Neutrophil (primary cell): ENCODE data around the gene MPHOSPH10.

Experiments used
- H3K27ac ChIP-seq: fragments of 200-600 bp; sonication (generic); 2 replicates; pipeline ENCODE4 v1.5.1; 2016; ENCODE audit warnings: mild to moderate bottlenecking, moderate library complexity
- H3K27me3 ChIP-seq: fragments of 200-600 bp; sonication (generic); 2 replicates; pipeline ENCODE4 v1.6.0; 2016; ENCODE audit warnings: mild to moderate bottlenecking
- H3K36me3 ChIP-seq: fragments of 200-600 bp; sonication (generic); 2 replicates; pipeline ENCODE4 v1.5.1; 2017
- H3K4me1 ChIP-seq, 2 experiments: fragments of 200-600 bp in 1 of 2; sonication (generic) in 1 of 2; 1 replicate in 1 of 2; 2 replicates in 1 of 2; pipeline versions ENCODE4 v1.5.1 to v1.6.1; 2013 to 2016; ENCODE audit warnings: low read depth in 1 of 2, low read length in 1 of 2, mild to moderate bottlenecking in 1 of 2, moderate library complexity in 1 of 2; ENCODE audit not compliant: control insufficient read depth in 1 of 2, insufficient read depth in 1 of 2
- H3K4me3 ChIP-seq, 2 experiments: fragments of 200-600 bp in 1 of 2; sonication (generic) in 1 of 2; 1 replicate in 1 of 2; 2 replicates in 1 of 2; pipeline ENCODE4 v1.5.1; 2013 to 2016; ENCODE audit warnings: low read depth in 1 of 2, low read length in 1 of 2, mild to moderate bottlenecking in 1 of 2, moderate library complexity in 1 of 2
- H3K9me3 ChIP-seq: fragments of 200-600 bp; sonication (generic); 2 replicates; pipeline ENCODE4 v1.5.1; 2016
- TF ChIP-seq, protein P1 (sequence below): fragments of 200-600 bp; sonication (generic); IDR thresholded peaks from 2 replicates; pipeline ENCODE4 v1.5.1; 2016; ENCODE audit warnings: antibody characterized with exemption

MPHOSPH10 gene

DNA sequence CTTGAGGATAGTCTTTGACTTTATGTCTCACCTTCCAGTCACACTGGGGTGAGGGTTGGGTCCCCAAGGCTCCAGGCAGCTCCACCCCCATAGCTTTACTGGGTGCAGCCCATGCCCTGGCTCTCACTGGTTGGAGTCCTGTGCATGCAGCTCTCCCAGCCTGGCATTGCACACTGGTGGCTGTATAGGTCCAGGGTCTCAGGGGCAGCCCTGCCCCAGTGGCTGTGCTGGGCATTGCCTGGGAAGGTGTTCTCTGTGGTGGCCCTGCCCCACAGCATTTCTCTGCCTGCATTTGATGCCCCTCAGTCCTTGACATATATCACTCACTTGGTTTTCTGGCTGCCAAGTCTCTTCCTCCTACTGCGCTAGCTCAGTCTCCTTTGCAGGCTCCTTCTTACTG is 21.2 kb downstream of the MPHOSPH10 start:
- no peaks in the 10 kb centered on the region for H3K4me1 ChIP-seq
- TF ChIP-seq, protein P1, sequence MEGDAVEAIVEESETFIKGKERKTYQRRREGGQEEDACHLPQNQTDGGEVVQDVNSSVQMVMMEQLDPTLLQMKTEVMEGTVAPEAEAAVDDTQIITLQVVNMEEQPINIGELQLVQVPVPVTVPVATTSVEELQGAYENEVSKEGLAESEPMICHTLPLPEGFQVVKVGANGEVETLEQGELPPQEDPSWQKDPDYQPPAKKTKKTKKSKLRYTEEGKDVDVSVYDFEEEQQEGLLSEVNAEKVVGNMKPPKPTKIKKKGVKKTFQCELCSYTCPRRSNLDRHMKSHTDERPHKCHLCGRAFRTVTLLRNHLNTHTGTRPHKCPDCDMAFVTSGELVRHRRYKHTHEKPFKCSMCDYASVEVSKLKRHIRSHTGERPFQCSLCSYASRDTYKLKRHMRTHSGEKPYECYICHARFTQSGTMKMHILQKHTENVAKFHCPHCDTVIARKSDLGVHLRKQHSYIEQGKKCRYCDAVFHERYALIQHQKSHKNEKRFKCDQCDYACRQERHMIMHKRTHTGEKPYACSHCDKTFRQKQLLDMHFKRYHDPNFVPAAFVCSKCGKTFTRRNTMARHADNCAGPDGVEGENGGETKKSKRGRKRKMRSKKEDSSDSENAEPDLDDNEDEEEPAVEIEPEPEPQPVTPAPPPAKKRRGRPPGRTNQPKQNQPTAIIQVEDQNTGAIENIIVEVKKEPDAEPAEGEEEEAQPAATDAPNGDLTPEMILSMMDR, result no peak

GRCh38 chr2:71153585-71154224 is 23.3 kb downstream of the MPHOSPH10 start:
- Histone ChIP-seq H3K4me3 (no peak overlapping the region), H3K27ac (no peak overlapping the region), H3K9me3 (no peaks in the 10 kb centered on the region), H3K27me3 (peaks cover 8% of the 10 kb centered on the region), H3K36me3 (peaks cover 23% of the 10 kb centered on the region), H3K4me1 (peaks cover 0 to 4% of the 10 kb centered on the region in 2 experiments)
- TF ChIP-seq, protein P1, result no peak

More for the DNA sequence above, 21.2 kb downstream of the MPHOSPH10 start:
- Histone ChIP-seq H3K27ac (no peak overlapping the region), H3K9me3 (no peaks in the 10 kb centered on the region), H3K4me3 (no peak overlapping the region), H3K36me3 (peaks cover 44% of the 10 kb centered on the region), H3K27me3 (peaks cover 4% of the 10 kb centered on the region)

DNA sequence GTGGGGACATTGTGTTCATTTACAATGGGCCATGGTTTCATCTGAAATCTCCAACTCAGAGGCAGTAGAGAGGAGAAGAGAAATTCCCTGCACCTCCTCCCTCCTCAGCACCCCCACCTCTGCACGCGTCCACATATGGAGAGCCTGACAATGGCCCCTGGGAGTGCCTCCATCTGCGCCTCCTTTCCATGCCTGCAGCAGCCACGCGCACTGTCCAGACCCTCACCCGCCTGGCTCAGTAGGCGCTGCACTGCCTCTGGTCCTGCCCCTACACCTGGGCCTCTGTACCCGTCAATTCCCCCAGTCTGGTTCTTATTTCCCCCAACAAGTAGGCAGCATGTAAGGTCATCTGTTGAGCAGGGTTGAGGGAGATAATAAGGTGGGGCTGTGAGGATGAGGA is 23.8 kb downstream of the MPHOSPH10 start:
- no peak overlapping the region for H3K4me3 ChIP-seq
- TF ChIP-seq, protein P1, result no peak
- H3K27ac ChIP-seq, result no peak overlapping the region
- peaks cover 17% of the 10 kb centered on the region for H3K36me3 ChIP-seq
- H3K4me1 ChIP-seq, result peaks cover 0 to 4% of the 10 kb centered on the region in 2 experiments
- H3K27me3 ChIP-seq, result peaks cover 8% of the 10 kb centered on the region
- no peaks in the 10 kb centered on the region for H3K9me3 ChIP-seq

- H3K4me1 ChIP-seq, result peaks cover 0 to 4% of the 10 kb centered on the region in 2 experiments
- peaks cover 12% of the 10 kb centered on the region for H3K36me3 ChIP-seq
- no peak overlapping the region for H3K27ac ChIP-seq
- TF ChIP-seq, protein P1, result no peak
- H3K9me3 ChIP-seq, result no peaks in the 10 kb centered on the region
- H3K27me3 ChIP-seq, result peaks cover 8% of the 10 kb centered on the region
- H3K4me3 ChIP-seq, result no peak overlapping the region
These were observed 24.4 kb downstream of the MPHOSPH10 start for GRCh38 chr2:71154798-71155197.

GRCh38 chr2:71155846-71156245 is 25.4 kb downstream of the MPHOSPH10 start:
- Histone ChIP-seq H3K27me3 (peaks cover 8% of the 10 kb centered on the region), H3K4me1 (peaks cover 0 to 4% of the 10 kb centered on the region in 2 experiments), H3K9me3 (no peaks in the 10 kb centered on the region), H3K36me3 (peaks cover 1% of the 10 kb centered on the region), H3K27ac (no peak overlapping the region), H3K4me3 (no peak overlapping the region)
- TF ChIP-seq, protein P1, result no peak
